HL-60/S4 treated with phorbol 12-myristate 13-acetate at 8.2 ng/mL for 4 days and 3 days (cell line): ENCODE results near the gene NEURL1.

ENCODE experiments used
- in situ Hi-C: fragments of 300-500 bp; cut with MboI; formaldehyde crosslinking; loops from 2 replicates; pipeline ENCODE4 v1.15.0; 2022; ENCODE audit warnings: low sequenced_read_pairs

Gene NEURL1

GRCh38 chr10:103544657-103545310 is 51.3 kb downstream of the NEURL1 start:
- in situ Hi-C loops: no loop called here

GRCh38 chr10:103545366-103545765 is 51.9 kb downstream of the NEURL1 start:
- in situ Hi-C loops: no loop called here

GRCh38 chr10:103545771-103546281 is 52.3 kb downstream of the NEURL1 start:
- in situ Hi-C loops: no loop called here

GRCh38 chr10:103546401-103546800 is 52.9 kb downstream of the NEURL1 start:
- in situ Hi-C loops: no loop called here

- in situ Hi-C loops: no loop called here
These were observed 54.0 kb downstream of the NEURL1 start for GRCh38 chr10:103547391-103547946.

DNA sequence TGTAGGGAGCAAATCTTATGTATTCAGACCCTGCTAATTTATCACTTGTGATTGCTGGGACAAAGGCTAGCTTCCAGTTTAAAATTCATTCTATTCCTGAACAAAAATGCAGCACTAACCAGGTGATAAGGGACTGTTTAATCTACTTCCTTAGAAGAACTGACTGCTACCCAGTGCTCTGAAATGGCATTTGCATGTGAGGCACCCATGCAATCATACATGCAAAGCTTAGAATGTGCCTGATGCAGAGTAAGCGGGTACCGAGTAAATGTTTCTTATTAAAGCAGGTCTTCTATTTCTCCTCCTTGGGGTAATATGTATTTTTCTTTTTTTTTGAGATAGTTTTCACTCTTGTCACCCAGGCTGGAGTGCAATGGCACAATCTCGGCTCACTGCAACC is 54.5 kb downstream of the NEURL1 start:
- in situ Hi-C loops: no loop called here

DNA sequence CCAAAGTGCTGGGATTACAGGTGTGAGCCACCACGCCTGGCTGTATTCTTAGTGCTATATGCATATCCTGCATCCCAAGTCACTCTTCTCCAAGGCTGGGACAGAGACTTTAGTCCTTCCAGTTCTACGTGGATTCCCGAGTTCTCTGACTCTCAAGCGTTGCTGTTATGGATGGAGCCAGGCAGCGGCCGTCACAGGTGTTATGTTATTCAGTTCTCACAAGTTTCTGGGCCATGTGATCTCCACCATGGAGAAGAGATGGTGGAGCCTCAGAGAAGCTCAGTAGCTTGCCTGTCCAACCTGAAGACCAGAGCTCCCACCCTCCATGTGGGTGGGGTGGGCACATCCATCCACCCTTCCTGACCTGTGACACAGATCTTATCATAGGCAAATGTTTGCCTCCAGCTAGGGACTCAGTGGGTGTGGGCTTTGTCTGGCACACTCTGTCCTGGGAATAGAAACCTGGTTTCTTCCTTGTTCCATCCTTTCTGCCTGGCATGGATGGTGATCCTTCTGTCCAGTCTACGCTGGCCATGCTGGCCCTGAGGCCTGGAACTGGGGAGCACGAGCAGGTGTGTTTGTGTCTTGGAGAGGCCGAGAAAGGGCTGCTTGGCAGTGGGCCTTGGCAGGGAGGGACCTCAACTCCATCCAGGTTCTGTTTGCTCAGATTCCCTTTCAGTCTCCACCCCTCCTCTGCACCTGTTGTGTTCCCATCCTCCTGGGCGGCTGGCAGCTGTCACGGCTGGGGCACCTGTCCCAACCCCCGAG is 55.3 kb downstream of the NEURL1 start:
- in situ Hi-C loops: no loop called here

DNA sequence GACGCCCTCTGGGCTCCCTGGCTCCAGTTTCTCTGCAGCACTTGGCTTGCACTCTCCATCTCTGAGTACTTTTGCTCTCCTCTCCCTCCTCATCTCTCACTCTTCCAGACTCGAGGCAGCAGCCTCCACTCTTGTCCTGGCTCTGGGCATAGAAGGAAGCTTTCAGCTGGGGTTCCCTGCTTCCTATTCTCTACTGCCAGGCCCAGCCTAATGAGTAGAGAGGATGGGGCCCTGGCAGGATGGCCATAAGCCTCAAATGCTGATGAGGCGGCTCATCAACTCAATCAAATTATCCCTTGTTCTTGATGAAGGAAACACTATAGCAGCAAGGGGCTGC is 55.8 kb downstream of the NEURL1 start:
- in situ Hi-C loops: no loop called here

DNA sequence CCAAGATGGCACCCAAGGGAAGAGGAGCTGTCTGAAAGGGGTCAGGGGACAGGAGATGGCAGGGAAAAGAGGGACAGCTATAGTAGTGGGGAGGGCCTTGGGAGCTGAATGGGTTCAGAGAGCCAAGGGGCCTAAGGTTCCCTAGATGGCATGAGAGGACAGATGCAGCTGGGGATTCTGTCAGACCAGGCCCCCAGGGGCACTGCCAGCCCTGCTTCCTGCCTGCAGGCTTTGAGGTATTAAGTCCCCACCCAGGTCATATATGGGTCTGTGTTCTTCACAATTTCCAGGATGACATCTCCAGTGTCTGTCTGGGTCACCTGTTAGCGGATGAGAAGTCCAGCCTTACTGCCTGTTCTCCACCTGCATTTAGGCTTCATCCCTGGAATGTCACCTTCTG is 56.7 kb downstream of the NEURL1 start:
- in situ Hi-C loops: no loop called here

- in situ Hi-C loops: no loop called here
These were observed 58.4 kb downstream of the NEURL1 start for GRCh38 chr10:103551619-103552602.

- in situ Hi-C loops: no loop called here
These were observed 59.6 kb downstream of the NEURL1 start for GRCh38 chr10:103552856-103553742.

- in situ Hi-C loops: no loop called here
These were observed 60.4 kb downstream of the NEURL1 start for GRCh38 chr10:103553743-103554487.

DNA sequence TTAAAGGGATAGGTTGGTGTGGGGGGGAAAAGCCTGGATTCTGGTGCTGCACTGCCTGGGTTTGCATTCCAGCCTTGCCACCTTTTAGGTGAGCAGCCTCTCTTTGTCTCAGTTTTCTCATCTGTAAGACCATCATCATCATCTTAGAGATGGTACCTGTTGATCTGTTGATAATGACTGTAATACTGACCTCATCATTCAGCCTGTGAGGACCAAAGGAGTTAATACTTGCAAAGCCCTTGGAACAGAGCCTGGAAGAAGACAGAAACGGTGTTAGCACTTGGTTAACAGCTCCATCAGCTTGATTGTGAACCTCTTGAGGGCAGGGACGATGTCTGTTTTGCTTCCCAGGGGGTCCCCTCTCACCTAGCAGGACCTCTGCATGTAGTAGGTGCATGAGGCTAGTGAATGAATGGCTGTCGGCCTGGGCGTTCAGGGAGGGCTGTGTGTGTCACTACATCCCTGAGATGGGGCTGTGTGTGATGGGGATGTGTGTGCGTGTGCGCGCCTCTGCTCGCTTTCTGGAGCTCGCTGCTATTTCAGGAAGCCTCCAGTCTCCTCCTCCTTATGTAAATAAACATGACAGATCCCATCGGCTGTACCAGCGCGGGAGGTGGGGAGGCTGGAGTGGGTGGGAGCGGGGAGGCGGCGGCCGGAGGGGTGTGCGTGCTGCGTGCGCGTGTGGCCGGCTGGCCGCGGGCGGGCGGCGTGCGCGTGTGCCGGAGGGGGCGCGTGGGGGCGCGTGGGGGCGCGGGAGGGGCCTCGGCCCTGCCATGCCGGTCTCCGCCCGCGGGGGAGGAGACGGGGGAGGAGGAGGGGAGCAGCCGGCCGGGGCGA is 61.2 kb downstream of the NEURL1 start:
- in situ Hi-C loops: no loop called here

GRCh38 chr10:103555325-103555649 is 61.8 kb downstream of the NEURL1 start:
- in situ Hi-C loops: no loop called here

- in situ Hi-C loops: no loop called here
These were observed 62.2 kb downstream of the NEURL1 start for GRCh38 chr10:103555712-103556111.

- in situ Hi-C loops: no loop called here
These were observed 63.0 kb downstream of the NEURL1 start for GRCh38 chr10:103556383-103557007.

GRCh38 chr10:103557455-103557854 is 64.0 kb downstream of the NEURL1 start:
- in situ Hi-C loops: no loop called here

DNA sequence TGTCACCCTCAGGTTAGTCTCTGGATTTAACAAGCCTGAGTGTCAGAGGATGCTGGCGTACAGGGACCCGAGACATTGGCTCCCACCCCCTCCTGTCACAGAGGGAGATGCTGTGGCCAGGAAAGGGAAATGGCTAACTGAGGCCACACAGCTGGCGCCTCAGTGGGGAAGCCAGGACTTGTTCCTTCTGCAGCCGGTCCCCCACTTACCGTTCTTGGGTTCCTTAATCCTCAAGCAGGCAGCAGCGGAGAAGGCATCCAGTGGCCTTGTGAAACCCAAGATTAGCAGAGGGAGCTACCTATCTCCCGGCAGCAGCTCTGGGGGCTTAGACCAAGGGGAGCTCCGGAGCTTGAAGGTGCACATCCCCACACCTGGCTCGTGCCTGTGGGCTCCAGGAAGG is 65.4 kb downstream of the NEURL1 start:
- in situ Hi-C loops: no loop called here
